GM23248 (cell line): ENCODE results near the gene GAP43.

Experiments
- EZH2 ChIP-seq: fragments of 200-600 bp; sonication (generic); IDR thresholded peaks from 2 replicates; pipeline ENCODE4 v1.6.1; 2018; ENCODE audit warnings: antibody characterized with exemption, mild to moderate bottlenecking; ENCODE audit not compliant: insufficient read depth, poor library complexity, severe bottlenecking
- EZH2phosphoT487 ChIP-seq: fragments of 200-600 bp; sonication (generic); IDR thresholded peaks from 2 replicates; pipeline ENCODE4 v1.6.1; 2018; ENCODE audit warnings: antibody characterized with exemption, moderate library complexity, mild to moderate bottlenecking, low read depth; ENCODE audit not compliant: insufficient read depth

GRCh38 chr3:115662356-115662755 lies 39.0 kb downstream of the GAP43 start:
- no peak for TF ChIP-seq EZH2
- no peak for TF ChIP-seq EZH2phosphoT487
